RWPE1 (cell line): Measurements from ENCODE around the gene CPNE2.

Source experiments
- CTCF ChIA-PET: fragments of 350-600 bp; sonication (Branson Sonifier 250); formaldehyde crosslinking; extraction: SDS; loops from one replicate; lab custom pipeline; 2021; lab: Yijun Ruan, JAX
- POLR2A ChIA-PET: fragments of 400-600 bp; formaldehyde crosslinking; extraction: SDS; loops from one replicate; lab custom pipeline; 2020; ENCODE audit warnings: antibody characterized with exemption; ENCODE audit not compliant: low non-redundant PET; lab: Yijun Ruan, JAX
- DNase-seq: peaks from one replicate; pipeline ENCODE4 v3.0.0; 2012; ENCODE audit warnings: low spot score
- H3K27ac ChIP-seq: fragments of 450-650 bp; 2 replicates; pipeline ENCODE4 v1.5.1; 2017
- CTCF ChIP-seq: fragments of 450-650 bp; conservative IDR thresholded peaks from 2 replicates; pipeline ENCODE4 v1.5.1; 2017; ENCODE audit warnings: low read depth, mild to moderate bottlenecking

The CPNE2 gene

GRCh38 chr16:57100445-57100844 lies 8.1 kb downstream of the CPNE2 start:
- no peak for DNase-seq
- ChIA-PET POLR2A (no interaction called here), CTCF (interaction anchor here (1.1 kb wide), 1 partner anchor 9 kb away, joined by 3 read pairs; no protein-coding TSS in a partner anchor)
- TF ChIP-seq CTCF, result no peak
- no peak overlapping the region for H3K27ac ChIP-seq

DNA sequence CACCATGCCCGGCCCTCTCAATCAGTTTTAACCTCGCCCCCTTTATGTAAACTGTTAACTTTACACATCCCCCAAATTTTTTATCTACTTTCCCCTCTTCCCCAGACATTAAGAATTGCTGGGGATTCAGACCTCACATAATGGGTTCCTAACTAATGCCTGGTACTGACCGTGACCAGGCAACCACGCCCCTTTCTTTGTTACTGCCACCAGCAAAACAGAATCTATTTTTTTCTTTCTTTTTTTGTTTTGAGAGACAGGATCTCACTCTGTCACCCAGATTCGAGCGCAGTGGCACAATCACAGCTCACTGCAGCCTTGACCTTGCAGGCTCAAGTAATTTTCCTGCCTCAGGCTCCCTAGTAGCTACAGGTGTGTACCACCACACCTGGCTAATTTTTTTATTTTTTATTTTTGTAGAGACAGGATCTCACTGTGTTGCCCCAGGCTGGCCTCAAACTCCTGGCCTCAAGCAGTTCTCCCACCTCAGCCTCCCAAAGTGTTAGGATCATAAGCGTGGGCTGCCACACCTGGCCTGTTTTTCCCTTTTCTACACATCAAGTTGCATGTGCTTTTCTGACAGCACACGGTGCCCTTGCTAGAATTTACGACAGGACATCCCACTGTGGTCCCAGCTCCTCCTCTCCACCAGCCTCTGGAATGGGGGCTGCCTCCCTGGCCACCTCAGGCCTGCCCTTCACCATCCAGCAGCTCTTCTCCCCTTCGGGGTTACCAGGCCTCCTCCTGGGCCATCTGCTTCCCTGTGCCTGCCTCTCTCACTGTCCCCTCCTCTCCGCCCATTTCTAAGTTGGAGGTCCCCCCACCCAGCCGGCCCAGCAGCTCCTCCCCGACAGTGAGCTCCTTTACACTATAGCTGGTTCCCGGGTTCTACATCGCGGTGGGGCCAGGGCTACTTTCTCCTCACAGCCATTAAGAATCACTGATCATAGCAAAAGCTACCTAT lies 10.8 kb downstream of the CPNE2 start:
- no peak for DNase-seq
- peak overlapping the region; percentile 64 for H3K27ac ChIP-seq
- TF ChIP-seq CTCF, result no peak
- CTCF ChIA-PET, result interaction anchor here (0.8 to 1.7 kb wide), 3 partner anchors 10 to 401 kb away, joined by 3 to 11 read pairs (median 3); partner anchors contain the start of gene CPNE2
- POLR2A ChIA-PET, result no interaction called here

DNA sequence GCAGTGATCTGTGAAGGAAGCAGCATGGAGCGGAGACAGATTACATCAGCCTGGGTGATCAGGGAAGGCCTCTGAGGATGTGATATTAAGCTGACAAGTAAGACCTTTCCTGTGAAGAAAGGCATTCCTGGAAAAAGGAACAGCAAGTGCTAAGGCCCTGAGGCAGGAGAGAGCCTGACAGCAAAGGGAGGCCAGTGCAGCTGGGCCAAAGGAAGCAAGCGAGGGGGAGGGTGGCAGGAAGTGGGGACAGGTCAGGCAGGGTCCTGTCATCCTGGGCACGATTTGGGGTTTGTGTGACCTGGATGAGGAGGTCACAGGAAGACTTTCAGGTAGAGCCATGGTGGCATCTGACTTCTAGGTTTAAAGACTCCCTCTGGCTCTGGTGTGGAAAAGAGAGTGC lies 12.3 kb downstream of the CPNE2 start:
- no peak for DNase-seq
- POLR2A ChIA-PET, result no interaction called here
- TF ChIP-seq CTCF, result no peak
- CTCF ChIA-PET, result interaction anchor here (0.6 to 1.3 kb wide), 7 partner anchors 9 to 996 kb away, joined by 3 to 4 read pairs (median 3); no protein-coding TSS in a partner anchor
- peak overlapping the region; percentile 64 for H3K27ac ChIP-seq

- H3K27ac ChIP-seq, result peak overlapping the region; percentile 64
- no peak for DNase-seq
- POLR2A ChIA-PET, result interaction anchor here (0.6 kb wide), 1 partner anchor 15 kb away, joined by 8 read pairs; no protein-coding TSS in a partner anchor
- CTCF ChIA-PET, result interaction anchor here (0.6 to 1.3 kb wide), 6 partner anchors 8 to 996 kb away, joined by 3 to 4 read pairs (median 3); no protein-coding TSS in a partner anchor
- no peak for TF ChIP-seq CTCF
These were observed 12.8 kb downstream of the CPNE2 start for GRCh38 chr16:57105184-57105583.

- H3K27ac ChIP-seq, result peak overlapping the region; percentile 14
- DNase-seq, result no peak
- TF ChIP-seq CTCF, result no peak
- POLR2A ChIA-PET, result no interaction called here
- CTCF ChIA-PET, result interaction anchor here (0.6 to 1.1 kb wide), 2 partner anchors 13 to 493 kb away, joined by 3 to 4 read pairs; no protein-coding TSS in a partner anchor
These were observed 14.4 kb downstream of the CPNE2 start for GRCh38 chr16:57106767-57107166.

GRCh38 chr16:57107321-57107922 lies 15.0 kb downstream of the CPNE2 start:
- TF ChIP-seq CTCF, result no peak
- ChIA-PET POLR2A (no interaction called here), CTCF (interaction anchor here (0.6 to 1.1 kb wide), 3 partner anchors 14 to 493 kb away, joined by 3 to 6 read pairs (median 4); no protein-coding TSS in a partner anchor)
- peak overlapping the region; percentile 14; the same call in 1 of the 2 replicates for H3K27ac ChIP-seq
- DNase-seq, result no peak
